Hematopoietic multipotent progenitor cell treated with erythropoietin and hydrocortisone succinate and interleukin-3 and kit ligand, for 15 days (in vitro differentiated cells): ENCODE results near the gene CEP162.
"Not testable (repeated sequence)": the region's sequence is repeated elsewhere in the genome, so short reads cannot be mapped to it uniquely, and the experiment has no call there.

Experiments
- DNase-seq: peaks from one replicate; pipeline ENCODE4 v3.0.0-alpha.2; 2015; ENCODE audit warnings: low spot score

Gene CEP162

DNA sequence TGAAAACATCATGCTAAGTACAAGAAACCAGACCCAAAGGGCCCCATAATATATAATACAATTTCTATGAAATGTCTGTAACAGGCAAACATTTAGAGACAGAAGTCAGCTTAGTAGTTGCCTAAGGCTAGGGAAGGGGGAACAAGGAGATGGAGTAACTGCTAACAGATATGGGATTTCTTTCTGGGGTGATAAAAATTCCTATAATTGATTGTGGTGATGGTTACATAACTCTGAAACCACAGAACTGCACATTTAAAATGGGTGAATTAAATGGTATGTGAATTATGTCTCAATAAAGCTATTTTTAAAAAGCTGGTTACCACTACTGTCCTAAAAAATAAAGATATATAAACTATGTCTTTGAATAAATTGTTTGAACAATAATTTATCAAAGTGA lies 3.2 kb downstream of the CEP162 start:
- DNase-seq: no peak

- DNase-seq: not testable (repeated sequence)
Observed at GRCh38 chr6:84223608-84224007, 3.8 kb downstream of the CEP162 start.

DNA sequence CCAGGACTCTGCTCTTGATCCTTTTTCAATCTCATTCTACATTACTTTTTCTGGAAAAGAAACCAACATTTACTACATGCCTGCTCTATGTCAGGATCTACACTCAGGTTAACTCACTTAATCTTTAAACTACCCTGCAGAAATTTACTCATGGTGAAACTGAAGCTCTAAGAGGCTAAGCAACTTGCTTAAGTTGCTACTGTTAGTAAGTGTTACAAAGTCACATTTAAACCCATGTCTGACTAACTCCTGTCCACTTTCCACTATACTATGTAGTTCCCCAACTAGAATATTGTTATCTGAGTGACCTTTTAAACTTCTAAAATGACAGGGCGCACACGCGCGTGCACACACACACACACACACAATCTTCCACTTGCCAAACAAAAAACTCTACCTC lies 5.0 kb downstream of the CEP162 start:
- DNase-seq: no peak

GRCh38 chr6:84220809-84221409 lies 6.5 kb downstream of the CEP162 start:
- DNase-seq: peak; percentile 48

DNA sequence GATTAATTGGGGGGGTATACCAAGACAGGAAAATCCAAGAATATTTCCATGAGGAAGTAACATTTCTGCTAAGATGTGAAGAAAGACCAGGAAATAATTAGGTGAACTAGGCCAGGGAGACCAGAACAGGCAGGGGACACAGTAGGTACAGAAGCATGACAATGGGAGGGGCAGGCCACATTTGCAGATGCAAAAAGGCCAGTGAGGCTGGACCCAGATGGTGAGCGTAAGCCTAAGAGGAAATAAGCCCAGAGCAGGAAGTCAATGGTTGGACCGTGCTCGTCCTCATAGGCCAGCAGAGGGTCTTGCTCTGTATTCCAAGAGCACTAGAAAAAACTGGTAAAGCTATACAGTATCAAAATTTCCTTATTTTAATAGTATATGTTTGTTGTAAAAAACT lies 9.4 kb downstream of the CEP162 start:
- DNase-seq: no peak

DNA sequence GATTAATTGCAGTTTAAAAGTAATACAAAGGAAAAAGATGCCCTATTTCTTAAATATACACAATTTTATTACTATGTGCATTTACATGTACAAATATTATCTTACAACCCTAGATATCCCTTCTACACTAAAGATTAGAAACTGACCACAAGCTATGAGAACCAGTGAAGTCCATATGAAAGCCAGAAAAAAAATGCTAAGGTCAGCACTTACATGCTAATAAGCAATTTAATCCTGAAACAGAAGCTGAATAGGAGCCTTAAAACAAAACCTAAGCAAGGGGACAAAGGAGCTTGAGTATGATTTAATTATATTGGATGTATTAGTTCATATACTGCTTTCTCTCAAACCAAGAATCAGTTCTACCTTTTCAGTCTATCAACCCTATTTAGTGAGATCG lies 14.2 kb downstream of the CEP162 start:
- no peak for DNase-seq

DNA sequence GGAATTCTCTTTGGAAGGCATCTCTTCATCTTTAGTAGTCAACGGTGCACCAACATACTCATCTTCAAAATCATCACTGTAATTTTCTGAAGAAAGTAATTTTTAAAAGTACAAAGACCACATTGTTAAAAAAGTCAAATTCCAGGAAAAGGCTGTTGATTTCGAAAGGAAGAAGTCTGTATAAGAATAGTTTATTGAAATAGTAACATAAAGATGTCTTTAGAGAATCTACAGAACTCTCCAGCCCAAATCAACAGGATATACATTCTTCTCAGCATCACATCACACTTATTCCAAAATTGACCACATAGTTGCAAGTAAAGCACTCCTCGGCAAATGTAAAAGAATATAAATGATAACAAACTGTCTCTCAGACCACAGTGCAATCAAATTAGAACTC lies 23.4 kb downstream of the CEP162 start:
- DNase-seq: no peak

DNA sequence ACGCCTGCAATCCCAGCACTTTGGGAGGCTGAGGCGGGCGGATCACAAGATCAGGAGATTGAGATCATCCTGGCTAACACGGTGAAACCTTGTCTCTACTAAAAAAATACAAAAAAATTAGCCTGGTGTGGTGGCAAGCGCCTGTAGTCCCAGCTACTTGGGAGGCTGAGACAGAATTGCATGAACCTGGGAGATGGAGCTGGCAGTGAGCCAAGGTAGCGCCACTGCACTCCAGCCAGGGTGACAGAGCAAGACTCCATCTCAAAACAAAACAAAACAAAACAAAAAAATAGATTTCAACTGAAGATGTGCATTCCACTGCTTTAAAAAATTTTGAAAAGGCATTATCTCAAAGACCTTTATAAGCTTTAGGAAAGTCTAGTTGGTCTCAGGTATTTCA lies 27.5 kb downstream of the CEP162 start:
- DNase-seq: not testable (repeated sequence)

DNA sequence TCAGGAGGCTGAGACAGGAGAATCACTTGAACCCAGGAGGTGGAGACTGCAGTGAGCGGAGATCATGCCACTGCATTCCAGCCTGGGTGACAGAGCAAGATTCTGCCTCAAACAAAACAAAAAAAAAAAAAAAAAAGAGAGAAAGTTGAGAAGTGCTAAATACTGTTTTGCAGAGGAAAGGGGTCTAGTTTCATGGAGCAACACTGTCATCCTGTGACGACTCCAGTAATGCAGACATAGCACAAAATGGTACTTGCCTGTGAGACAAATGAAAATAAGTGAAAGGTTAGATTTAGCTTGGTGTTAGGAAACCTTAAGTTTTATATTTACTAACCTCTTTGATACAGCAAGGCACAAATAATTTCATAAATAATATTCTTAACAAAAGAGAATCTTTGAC lies 29.7 kb downstream of the CEP162 start:
- no peak for DNase-seq

GRCh38 chr6:84193114-84193708 lies 34.2 kb downstream of the CEP162 start:
- no peak for DNase-seq

DNA sequence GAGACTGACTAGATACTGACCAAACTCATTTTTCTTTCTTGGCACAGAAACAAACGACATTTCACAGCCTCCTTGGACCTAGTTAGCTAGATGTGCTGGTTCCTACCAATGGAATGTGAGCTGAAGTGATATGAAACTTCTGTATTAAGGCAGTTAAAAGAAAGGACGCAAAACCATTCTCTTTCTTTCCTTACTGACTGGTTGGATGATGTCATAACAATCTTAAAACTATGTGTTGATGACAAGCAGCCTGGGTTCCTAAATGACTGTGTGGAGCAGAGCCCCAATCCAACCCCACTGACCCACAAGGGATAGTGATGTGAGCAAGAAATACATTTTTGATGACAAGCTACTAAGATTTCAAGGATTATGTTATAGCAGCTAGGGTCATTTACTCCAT lies 35.6 kb downstream of the CEP162 start:
- no peak for DNase-seq

- not testable (repeated sequence) for DNase-seq
Observed at GRCh38 chr6:84189356-84189755, 38.1 kb downstream of the CEP162 start.

DNA sequence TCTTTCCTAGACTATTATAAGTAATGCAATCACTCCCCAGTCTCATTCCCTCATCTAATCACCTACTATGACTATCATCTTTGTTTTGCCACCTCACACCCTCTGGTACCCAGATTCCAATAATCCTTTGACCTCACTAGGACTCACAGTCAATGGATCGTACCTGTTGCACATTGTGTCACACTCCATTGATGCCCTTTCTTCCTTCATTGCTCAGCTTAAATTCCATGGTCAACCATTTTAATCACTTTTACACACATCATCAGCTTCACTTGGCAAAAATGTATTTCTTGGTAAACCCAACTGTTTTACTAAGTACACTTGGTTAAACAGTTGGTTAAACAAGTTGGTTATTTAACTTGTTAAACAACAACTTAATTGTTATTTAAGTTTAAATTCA lies 44.0 kb downstream of the CEP162 start:
- DNase-seq: no peak

DNA sequence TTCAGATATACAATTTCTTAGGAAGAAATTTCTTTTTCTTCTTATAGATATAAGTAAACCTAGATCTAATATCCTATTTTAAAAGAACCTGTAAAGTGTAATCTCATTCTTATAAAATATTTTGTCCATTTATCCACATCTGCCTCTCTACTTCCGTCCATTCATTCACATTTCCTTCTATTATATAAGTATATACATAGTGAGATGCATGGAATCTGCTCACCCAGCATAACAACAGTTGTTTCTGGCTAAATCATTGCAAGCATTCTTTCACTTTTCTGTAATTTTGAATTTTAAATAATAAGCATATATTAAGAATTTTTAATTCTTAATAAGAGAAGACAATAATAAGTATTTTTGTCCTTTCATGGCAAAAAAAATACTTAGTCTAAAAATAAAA lies 45.4 kb downstream of the CEP162 start:
- DNase-seq: no peak

DNA sequence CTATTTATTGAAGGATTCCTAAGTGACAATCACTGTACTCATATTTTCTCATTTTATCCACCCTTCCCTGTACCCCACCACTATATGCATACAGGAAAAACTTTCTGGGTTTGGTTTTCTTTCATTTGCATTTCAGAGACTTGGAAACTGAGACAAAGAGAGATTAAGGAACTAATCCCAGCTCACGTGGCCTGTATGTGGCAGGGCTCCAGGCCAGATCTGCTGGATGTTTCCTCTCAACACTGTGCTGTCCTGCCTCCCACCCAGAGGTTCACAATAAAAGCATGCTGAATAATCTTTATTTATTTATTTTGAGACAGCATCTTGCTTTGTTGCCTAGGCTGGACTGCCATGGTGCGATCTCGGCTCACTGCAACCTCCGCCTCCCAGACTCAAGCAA lies 50.2 kb downstream of the CEP162 start:
- no peak for DNase-seq

DNA sequence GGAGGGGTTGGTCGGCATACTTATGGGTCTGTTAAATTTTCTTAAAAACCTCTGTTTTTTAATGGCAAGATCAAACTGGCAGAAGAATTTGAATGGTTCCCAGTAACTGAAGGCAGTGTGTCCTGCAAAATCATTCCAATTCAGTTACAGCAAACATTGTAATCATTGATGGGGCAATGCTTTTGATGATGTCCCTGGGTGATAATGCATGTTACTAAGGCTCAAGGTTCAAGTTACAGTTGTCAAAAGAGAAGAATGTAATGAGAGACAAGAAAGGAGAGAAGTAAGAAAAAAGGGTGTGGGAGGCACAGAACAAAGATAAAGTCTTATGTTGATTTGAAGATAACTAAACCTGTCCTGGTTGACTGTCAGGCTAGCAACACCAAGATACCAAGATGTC lies 54.9 kb downstream of the CEP162 start:
- DNase-seq: no peak

GRCh38 chr6:84172080-84172479 lies 55.4 kb downstream of the CEP162 start:
- DNase-seq: no peak

DNA sequence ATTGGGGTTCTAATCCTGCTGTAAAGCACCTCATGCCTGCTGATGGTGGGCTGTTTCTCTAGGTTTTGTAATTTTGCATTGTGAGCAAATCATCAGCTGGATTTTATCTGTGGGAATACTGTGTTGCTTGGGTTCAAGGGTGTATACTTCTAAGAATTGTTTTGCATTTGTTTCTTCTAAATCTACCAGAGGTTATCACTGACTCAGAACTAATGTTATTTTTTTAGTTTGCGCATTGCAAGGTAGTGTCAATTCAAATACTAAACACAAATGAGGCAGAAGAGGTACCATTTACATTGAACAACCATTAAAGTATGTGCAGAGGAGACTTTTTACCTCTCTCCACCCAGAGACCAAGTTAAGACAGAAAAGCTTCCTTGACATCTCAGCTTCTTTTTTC lies 60.0 kb downstream of the CEP162 start:
- no peak for DNase-seq

DNA sequence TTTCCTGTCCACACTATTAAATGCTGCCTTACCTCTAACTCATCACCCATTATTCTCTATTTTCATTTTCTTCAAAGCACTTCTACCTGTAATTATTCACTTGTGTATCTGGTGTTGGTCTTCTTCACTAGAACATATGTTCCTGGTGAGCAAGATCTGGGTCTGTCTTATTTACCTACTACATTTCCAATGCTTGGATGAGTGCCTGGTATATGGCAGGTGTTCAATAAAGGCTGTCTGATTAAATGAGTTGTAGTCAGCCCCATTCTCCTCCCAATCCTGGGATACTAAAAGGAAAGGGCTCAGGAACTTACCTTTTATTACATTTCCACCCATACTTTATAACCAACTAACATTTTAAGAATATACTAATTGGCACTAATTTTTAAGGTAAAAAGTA lies 61.0 kb downstream of the CEP162 start:
- DNase-seq: no peak

DNA sequence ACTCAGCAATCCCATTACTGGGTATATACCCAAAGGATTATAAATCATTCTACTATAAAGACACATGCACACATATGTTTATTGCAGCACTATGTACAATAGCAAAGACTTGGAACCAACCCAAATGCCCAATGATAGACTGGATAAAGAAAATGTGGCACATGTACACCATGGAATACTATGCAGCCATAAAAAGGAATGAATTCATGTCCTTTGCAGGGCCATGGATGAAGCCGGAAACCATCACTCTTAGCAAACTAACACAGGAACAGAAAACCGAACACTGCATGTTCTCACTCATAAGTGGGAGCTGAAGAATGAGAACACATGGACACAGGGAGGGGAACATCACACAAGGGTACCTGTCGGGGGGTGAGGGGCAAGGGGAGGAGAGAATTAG lies 63.1 kb downstream of the CEP162 start:
- DNase-seq: not testable (repeated sequence)

GRCh38 chr6:84161190-84161589 lies 66.3 kb downstream of the CEP162 start:
- no peak for DNase-seq

DNA sequence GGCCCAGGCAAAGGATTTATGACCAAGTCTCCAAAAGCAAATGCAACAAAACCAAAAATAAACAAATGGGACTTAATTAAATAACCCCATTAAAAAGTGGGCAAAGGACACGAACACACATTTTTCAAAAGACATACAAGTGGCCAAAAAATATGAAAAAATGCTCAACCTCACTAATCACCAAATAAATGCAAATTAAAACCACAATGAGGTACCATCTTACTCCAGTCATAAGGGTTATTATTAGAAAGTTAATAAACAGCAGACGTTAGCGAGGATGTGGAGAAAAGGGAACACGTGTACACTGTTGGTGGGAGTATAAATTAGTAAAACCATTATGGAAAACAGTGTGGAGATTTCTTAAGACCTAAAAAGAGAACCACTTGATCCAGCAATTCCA lies 71.1 kb downstream of the CEP162 start:
- DNase-seq: no peak

GRCh38 chr6:84151669-84152068 lies 75.8 kb downstream of the CEP162 start:
- no peak for DNase-seq

DNA sequence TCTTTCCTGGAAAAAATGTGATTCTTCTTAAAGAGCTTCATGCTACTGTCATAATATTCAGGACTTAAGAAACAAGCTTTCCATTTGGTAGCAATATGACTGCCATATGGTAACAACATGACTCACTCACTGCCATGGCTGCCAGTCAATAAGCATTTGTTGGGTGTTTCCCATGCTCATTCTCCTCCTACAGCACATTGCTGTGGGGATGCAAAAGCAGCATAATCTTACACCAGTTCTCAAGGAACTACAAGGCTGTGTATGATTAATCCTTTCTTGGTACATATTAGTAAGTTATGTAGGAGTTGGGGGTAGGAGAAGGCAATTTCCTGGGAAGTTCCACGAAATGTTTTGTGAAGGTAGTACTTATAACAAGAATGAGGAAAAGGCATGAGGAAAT lies 76.7 kb downstream of the CEP162 start:
- no peak for DNase-seq
